Lower leg skin (tissue), 3 donors: ENCODE results near the gene CAMK2A.

Source experiments
- CTCF ChIP-seq, 3 donors: fragments of 450-650 bp; IDR thresholded peaks; one replicate each; pipeline ENCODE4 v1.5.1; 2016; ENCODE audit warnings: antibody characterized with exemption in 3 of 3, mild to moderate bottlenecking in 3 of 3, moderate library complexity in 2 of 3
- POLR2A ChIP-seq, 2 donors: fragments of 450-650 bp; IDR thresholded peaks; one replicate each; pipeline ENCODE4 v1.6.1; 2016 to 2017; ENCODE audit warnings: antibody characterized with exemption in 2 of 2, mild to moderate bottlenecking in 1 of 2, moderate library complexity in 1 of 2

GRCh38 chr5:150284311-150284710 is 5.3 kb downstream of the CAMK2A start:
- TF ChIP-seq POLR2A (IDR thresholded peaks at IDR 0.05) (no peak), CTCF (IDR thresholded peaks at IDR 0.05) (no peak)
